Measurements from ENCODE around the gene NMRK2. TPM values are rescaled to one million over a fixed set of nuclear protein-coding genes. Genes with fewer than 3 reads are reported as not detected.

The NMRK2 gene
- total RNA-seq, 1 experiment from 2014 or later: not detected

Small RNA genes within 50 kb of the gene (small RNA-seq; reads per million reads assigned to genes)
- gene RN7SL202P (not detected), gene SNORD37 (85.7 reads per million, percentile 99 among the genes with 10 or more reads in this experiment)

Other genes with a start within 250 kb of the NMRK2 start
- gene PIP5K1C, start 232.6 kb upstream of the NMRK2 start, total RNA-seq (2014; rRNA removed; shearing (Covaris generic); ENCODE audit: low replicate concordance): 4.2 and 4.4 TPM in 2 replicates
- gene TJP3, start 224.7 kb upstream of the NMRK2 start, total RNA-seq (2014; rRNA removed; shearing (Covaris generic); ENCODE audit: low replicate concordance): not detected in 2 replicates
- gene APBA3, start 171.4 kb upstream of the NMRK2 start, total RNA-seq (2014; rRNA removed; shearing (Covaris generic); ENCODE audit: low replicate concordance): 14.7 and 55.0 TPM in 2 replicates
- 44.2 and 76.7 TPM in 2 replicates for gene MRPL54, start 170.4 kb upstream of the NMRK2 start, total RNA-seq (2014; rRNA removed; shearing (Covaris generic); ENCODE audit: low replicate concordance)
- gene RAX2, start 160.8 kb upstream of the NMRK2 start, total RNA-seq (2014; rRNA removed; shearing (Covaris generic); ENCODE audit: low replicate concordance): not detected in 2 replicates
- gene MATK, start 146.7 kb upstream of the NMRK2 start, total RNA-seq (2014; rRNA removed; shearing (Covaris generic); ENCODE audit: low replicate concordance): not detected in 2 replicates
- gene ZFR2, start 64.0 kb upstream of the NMRK2 start, total RNA-seq (2014; rRNA removed; shearing (Covaris generic); ENCODE audit: low replicate concordance): not detected in 2 replicates
- gene ATCAY, start 52.4 kb upstream of the NMRK2 start, total RNA-seq (2014; rRNA removed; shearing (Covaris generic); ENCODE audit: low replicate concordance): not detected in 2 replicates
- 17.2 and 52.5 TPM in 2 replicates for gene DAPK3, start 38.0 kb downstream of the NMRK2 start, total RNA-seq (2014; rRNA removed; shearing (Covaris generic); ENCODE audit: low replicate concordance)
- 1,644 and 3,073 TPM in 2 replicates for gene EEF2, start 52.4 kb downstream of the NMRK2 start, total RNA-seq (2014; rRNA removed; shearing (Covaris generic); ENCODE audit: low replicate concordance)
- 17.3 and 55.1 TPM in 2 replicates for gene PIAS4, start 74.7 kb downstream of the NMRK2 start, total RNA-seq (2014; rRNA removed; shearing (Covaris generic); ENCODE audit: low replicate concordance)
- 7.2 and 29.3 TPM in 2 replicates for gene ZBTB7A, start 133.8 kb downstream of the NMRK2 start, total RNA-seq (2014; rRNA removed; shearing (Covaris generic); ENCODE audit: low replicate concordance)
- 106 and 270 TPM in 2 replicates for gene MAP2K2, start 191.1 kb downstream of the NMRK2 start, total RNA-seq (2014; rRNA removed; shearing (Covaris generic); ENCODE audit: low replicate concordance)
- gene CREB3L3, start 220.6 kb downstream of the NMRK2 start, total RNA-seq (2014; rRNA removed; shearing (Covaris generic); ENCODE audit: low replicate concordance): not detected in 2 replicates
- 23.0 and 40.3 TPM in 2 replicates for gene SIRT6, start 249.5 kb downstream of the NMRK2 start, total RNA-seq (2014; rRNA removed; shearing (Covaris generic); ENCODE audit: low replicate concordance)
- 0.71 and 1.1 TPM in 2 replicates for gene ANKRD24, start 249.6 kb downstream of the NMRK2 start, total RNA-seq (2014; rRNA removed; shearing (Covaris generic); ENCODE audit: low replicate concordance)

All from Karpas-422 (cell line).